Activated naive CD4-positive, alpha-beta T cell treated with anti-CD3 and anti-CD28 coated beads, Interleukin-2, amount 10 ng/mL, durations not matched to agents 7 days and 5 days (primary cell): ENCODE results near the gene SERPINA5.

ENCODE experiments used
- CTCF ChIA-PET: fragments of 350-600 bp; sonication (Branson Sonifier 250); formaldehyde crosslinking; loops from one replicate; lab custom pipeline; 2021; ENCODE audit warnings: antibody characterized with exemption; lab: Charles Lee
- DNase-seq: peaks from one replicate; pipeline ENCODE4 v3.0.0-alpha.2; 2020
- H3K27ac Mint-ChIP-seq: one replicate; pipeline ENCODE4 v1.8.0; 2021; ENCODE audit warnings: mild to moderate bottlenecking, moderate library complexity, mixed read lengths
- H3K27me3 Mint-ChIP-seq: one replicate; pipeline ENCODE4 v1.8.0; 2021; ENCODE audit warnings: mild to moderate bottlenecking, mixed read lengths
- H3K36me3 Mint-ChIP-seq: one replicate; pipeline ENCODE4 v1.8.0; 2021; ENCODE audit warnings: mixed read lengths
- H3K4me1 Mint-ChIP-seq: one replicate; pipeline ENCODE4 v1.8.0; 2021; ENCODE audit warnings: mixed read lengths
- H3K4me3 Mint-ChIP-seq: one replicate; pipeline ENCODE4 v1.8.0; 2021; ENCODE audit warnings: mild to moderate bottlenecking, moderate library complexity, mixed read lengths
- H3K9me3 Mint-ChIP-seq: one replicate; pipeline ENCODE4 v1.8.0; 2021; ENCODE audit warnings: mixed read lengths

SERPINA5 gene

GRCh38 chr14:94581127-94581999 lies at the start of gene SERPINA5:
Gene SERPINA5, plus strand, starts transcription at chr14:94581426. Its CDS starts 5,937 bp downstream, at chr14:94587363.
- Mint-ChIP-seq H3K4me3 (no peak within 1 kb of the TSS), H3K36me3 (no peaks in the 10 kb centered on the region), H3K27me3 (no peaks in the 10 kb centered on the region), H3K9me3 (no peaks in the 10 kb centered on the region), H3K27ac (no peak within 1 kb of the TSS), H3K4me1 (no peaks in the 10 kb centered on the region)
- no peak for DNase-seq
- CTCF ChIA-PET = no interaction called here

- Mint-ChIP-seq H3K27me3 (no peaks in the 10 kb centered on the region), H3K4me1 (peaks cover 2% of the 10 kb centered on the region), H3K4me3 (no peak overlapping the region), H3K27ac (no peak overlapping the region), H3K9me3 (no peaks in the 10 kb centered on the region), H3K36me3 (no peaks in the 10 kb centered on the region)
- CTCF ChIA-PET = interaction anchor here (1.9 kb wide), 1 partner anchor 17 kb away, joined by 6 read pairs; no protein-coding TSS in a partner anchor
- DNase-seq = no peak
Observed at GRCh38 chr14:94532447-94532846, 48.8 kb upstream of the SERPINA5 start.

GRCh38 chr14:94535506-94535905 lies 45.7 kb upstream of the SERPINA5 start:
- Mint-ChIP-seq H3K36me3 (no peaks in the 10 kb centered on the region), H3K9me3 (no peaks in the 10 kb centered on the region), H3K27me3 (peaks cover 11% of the 10 kb centered on the region), H3K4me1 (peaks cover 2% of the 10 kb centered on the region), H3K4me3 (no peak overlapping the region), H3K27ac (no peak overlapping the region)
- DNase-seq = no peak
- CTCF ChIA-PET = interaction anchor here (1.6 kb wide), 1 partner anchor 13 kb away, joined by 4 read pairs; no protein-coding TSS in a partner anchor

GRCh38 chr14:94536836-94537235 lies 44.4 kb upstream of the SERPINA5 start:
- Mint-ChIP-seq H3K36me3 (no peaks in the 10 kb centered on the region), H3K4me3 (no peak overlapping the region), H3K27ac (no peak overlapping the region), H3K27me3 (peaks cover 11% of the 10 kb centered on the region), H3K9me3 (no peaks in the 10 kb centered on the region), H3K4me1 (peaks cover 2% of the 10 kb centered on the region)
- DNase-seq = no peak
- CTCF ChIA-PET = no interaction called here

- Mint-ChIP-seq H3K36me3 (no peaks in the 10 kb centered on the region), H3K4me1 (no peaks in the 10 kb centered on the region), H3K27me3 (peaks cover 11% of the 10 kb centered on the region), H3K27ac (no peak overlapping the region), H3K9me3 (no peaks in the 10 kb centered on the region), H3K4me3 (no peak overlapping the region)
- CTCF ChIA-PET = interaction anchor here (1.6 kb wide), 1 partner anchor 11 kb away, joined by 6 read pairs; no protein-coding TSS in a partner anchor
- DNase-seq = no peak
Observed at GRCh38 chr14:94538070-94538740, 43.0 kb upstream of the SERPINA5 start.

- Mint-ChIP-seq H3K9me3 (no peaks in the 10 kb centered on the region), H3K27ac (no peak overlapping the region), H3K36me3 (no peaks in the 10 kb centered on the region), H3K27me3 (peaks cover 11% of the 10 kb centered on the region), H3K4me3 (no peak overlapping the region), H3K4me1 (no peaks in the 10 kb centered on the region)
- no peak for DNase-seq
- CTCF ChIA-PET = interaction anchor here (1.6 kb wide), 1 partner anchor 10 kb away, joined by 6 read pairs; no protein-coding TSS in a partner anchor
Observed at GRCh38 chr14:94539181-94539580, 42.0 kb upstream of the SERPINA5 start.

GRCh38 chr14:94540031-94540794 lies 41.0 kb upstream of the SERPINA5 start:
- H3K4me3 Mint-ChIP-seq = no peak overlapping the region
- no peak overlapping the region for H3K27ac Mint-ChIP-seq
- CTCF ChIA-PET = interaction anchor here (1.6 kb wide), 1 partner anchor 9 kb away, joined by 6 read pairs; no protein-coding TSS in a partner anchor
- no peaks in the 10 kb centered on the region for H3K9me3 Mint-ChIP-seq
- H3K36me3 Mint-ChIP-seq = no peaks in the 10 kb centered on the region
- no peaks in the 10 kb centered on the region for H3K4me1 Mint-ChIP-seq
- DNase-seq = no peak
- peaks cover 11% of the 10 kb centered on the region for H3K27me3 Mint-ChIP-seq

GRCh38 chr14:94541234-94541975 lies 39.8 kb upstream of the SERPINA5 start:
- Mint-ChIP-seq H3K9me3 (no peaks in the 10 kb centered on the region), H3K4me1 (no peaks in the 10 kb centered on the region), H3K36me3 (no peaks in the 10 kb centered on the region), H3K4me3 (no peak overlapping the region), H3K27me3 (peaks cover 11% of the 10 kb centered on the region), H3K27ac (no peak overlapping the region)
- CTCF ChIA-PET = interaction anchor here (1.2 kb wide), 1 partner anchor 366 kb away, joined by 3 read pairs; no protein-coding TSS in a partner anchor
- DNase-seq = no peak

- Mint-ChIP-seq H3K27me3 (peaks cover 11% of the 10 kb centered on the region), H3K4me3 (no peak overlapping the region), H3K36me3 (no peaks in the 10 kb centered on the region), H3K4me1 (no peaks in the 10 kb centered on the region), H3K9me3 (no peaks in the 10 kb centered on the region), H3K27ac (no peak overlapping the region)
- DNase-seq = no peak
- CTCF ChIA-PET = interaction anchor here (1.2 kb wide), 1 partner anchor 365 kb away, joined by 3 read pairs; no protein-coding TSS in a partner anchor
Observed at GRCh38 chr14:94542111-94542810, 39.0 kb upstream of the SERPINA5 start.

GRCh38 chr14:94542811-94543440 lies 38.3 kb upstream of the SERPINA5 start:
- Mint-ChIP-seq H3K4me3 (no peak overlapping the region), H3K27ac (no peak overlapping the region), H3K27me3 (peaks cover 12% of the 10 kb centered on the region), H3K4me1 (no peaks in the 10 kb centered on the region), H3K36me3 (no peaks in the 10 kb centered on the region), H3K9me3 (no peaks in the 10 kb centered on the region)
- CTCF ChIA-PET = no interaction called here
- no peak for DNase-seq

GRCh38 chr14:94543449-94544124 lies 37.6 kb upstream of the SERPINA5 start:
- H3K27me3 Mint-ChIP-seq = peaks cover 8% of the 10 kb centered on the region
- no peak overlapping the region for H3K27ac Mint-ChIP-seq
- DNase-seq = no peak
- CTCF ChIA-PET = interaction anchor here (1.3 kb wide), 1 partner anchor 110 kb away, joined by 3 read pairs; no protein-coding TSS in a partner anchor
- H3K4me1 Mint-ChIP-seq = no peaks in the 10 kb centered on the region
- H3K4me3 Mint-ChIP-seq = no peak overlapping the region
- H3K9me3 Mint-ChIP-seq = no peaks in the 10 kb centered on the region
- no peaks in the 10 kb centered on the region for H3K36me3 Mint-ChIP-seq

- Mint-ChIP-seq H3K4me3 (no peak overlapping the region), H3K4me1 (no peaks in the 10 kb centered on the region), H3K27ac (no peak overlapping the region), H3K27me3 (peaks cover 9% of the 10 kb centered on the region), H3K9me3 (no peaks in the 10 kb centered on the region), H3K36me3 (no peaks in the 10 kb centered on the region)
- DNase-seq = no peak
- CTCF ChIA-PET = interaction anchor here (1.3 kb wide), 1 partner anchor 111 kb away, joined by 3 read pairs; no protein-coding TSS in a partner anchor
Observed at GRCh38 chr14:94544726-94545125, 36.5 kb upstream of the SERPINA5 start.
